Measurements from ENCODE around the gene KIF17. TPM values are rescaled to one million over a fixed set of nuclear protein-coding genes. Genes with fewer than 3 reads are reported as not detected.
A peak's percentile ranks its signal among the peaks of the same experiment; 100 is the strongest.

Gene KIF17
- total and polyA plus RNA-seq, 4 donors, result 4.1 to 9.6 (median 5.9) TPM

DNA sequence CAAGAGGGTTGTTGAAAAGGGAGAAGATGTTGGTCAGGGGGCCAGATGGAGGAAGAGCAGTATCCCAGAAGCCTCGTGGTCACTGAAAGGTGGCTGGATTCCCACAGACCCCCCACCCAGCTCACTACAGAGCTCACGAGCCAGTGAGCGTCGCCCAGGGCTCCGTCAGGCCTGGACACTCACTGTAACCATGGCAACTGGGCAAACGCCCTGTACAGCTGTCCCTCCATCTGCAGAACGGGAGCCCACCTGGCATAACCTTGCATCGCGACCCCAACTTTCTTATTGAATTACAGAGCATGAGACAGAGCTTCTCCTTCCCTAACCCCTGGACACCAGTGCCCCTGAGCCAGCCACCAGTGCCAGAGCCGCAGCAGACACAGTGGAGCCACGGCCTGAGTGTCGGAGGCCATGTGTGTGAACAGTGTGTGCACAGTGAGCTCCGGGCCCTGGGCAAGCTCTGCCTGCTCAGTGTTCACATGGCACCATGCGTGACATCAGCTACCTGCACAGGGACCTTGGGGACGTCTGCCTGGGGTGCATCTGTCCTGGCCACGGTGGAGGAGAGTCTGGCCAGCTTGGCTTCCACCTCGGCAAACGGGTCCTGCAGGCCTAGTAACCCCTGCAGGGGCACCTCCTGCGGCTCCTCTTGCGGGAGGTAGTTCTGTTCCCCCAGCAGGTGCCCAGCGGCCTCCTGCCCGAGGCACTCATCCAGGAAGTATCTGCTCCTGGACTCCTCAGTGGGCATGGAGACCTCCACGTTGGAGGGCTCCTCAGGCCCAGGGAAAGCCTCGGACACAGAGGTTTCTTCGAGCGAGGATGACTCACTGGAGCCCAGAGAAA lies 30.7 kb downstream of the KIF17 start:
- WGBS, 2 donors, result 84 to 93% methylated on average over 26 of the region's 26 CpGs
- TF ChIP-seq, protein P1, sequence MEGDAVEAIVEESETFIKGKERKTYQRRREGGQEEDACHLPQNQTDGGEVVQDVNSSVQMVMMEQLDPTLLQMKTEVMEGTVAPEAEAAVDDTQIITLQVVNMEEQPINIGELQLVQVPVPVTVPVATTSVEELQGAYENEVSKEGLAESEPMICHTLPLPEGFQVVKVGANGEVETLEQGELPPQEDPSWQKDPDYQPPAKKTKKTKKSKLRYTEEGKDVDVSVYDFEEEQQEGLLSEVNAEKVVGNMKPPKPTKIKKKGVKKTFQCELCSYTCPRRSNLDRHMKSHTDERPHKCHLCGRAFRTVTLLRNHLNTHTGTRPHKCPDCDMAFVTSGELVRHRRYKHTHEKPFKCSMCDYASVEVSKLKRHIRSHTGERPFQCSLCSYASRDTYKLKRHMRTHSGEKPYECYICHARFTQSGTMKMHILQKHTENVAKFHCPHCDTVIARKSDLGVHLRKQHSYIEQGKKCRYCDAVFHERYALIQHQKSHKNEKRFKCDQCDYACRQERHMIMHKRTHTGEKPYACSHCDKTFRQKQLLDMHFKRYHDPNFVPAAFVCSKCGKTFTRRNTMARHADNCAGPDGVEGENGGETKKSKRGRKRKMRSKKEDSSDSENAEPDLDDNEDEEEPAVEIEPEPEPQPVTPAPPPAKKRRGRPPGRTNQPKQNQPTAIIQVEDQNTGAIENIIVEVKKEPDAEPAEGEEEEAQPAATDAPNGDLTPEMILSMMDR (IDR thresholded peaks at IDR 0.05; ENCODE audit: control extremely low read depth, extremely low read depth), result no peak

DNA sequence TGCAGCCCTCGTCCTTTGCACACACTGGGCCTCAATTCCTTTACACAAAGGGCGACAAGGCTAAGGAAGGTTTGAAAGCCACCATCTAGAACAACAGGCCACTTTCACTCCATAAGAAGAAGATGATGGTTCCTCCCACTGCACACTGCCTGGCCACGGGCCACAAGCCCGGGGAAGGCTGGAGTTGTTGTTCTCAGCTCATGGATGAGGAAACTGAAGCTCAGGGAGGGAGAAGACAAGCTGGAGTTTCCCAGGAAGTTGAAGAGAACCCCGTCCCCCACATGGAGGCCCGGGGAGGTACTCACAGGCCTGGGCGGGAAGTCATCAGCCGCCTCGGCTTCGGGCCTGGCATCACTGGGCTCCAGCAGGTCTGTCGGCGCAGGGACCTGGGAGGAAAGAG lies 32.1 kb downstream of the KIF17 start:
- Histone ChIP-seq H3K4me1 (ENCODE audit: control insufficient read depth in 5 of 5, insufficient read depth in 5 of 5, low read length in 5 of 5) (peaks cover 0 to 7% (median 0%) of the 10 kb centered on the region in 5 donors), H3K27me3 (ENCODE audit: control insufficient read depth in 3 of 3, insufficient read depth in 3 of 3, low read length in 2 of 3) (no peaks in the 10 kb centered on the region), H3K27ac (ENCODE audit: low read depth in 1 of 2, low read length in 1 of 2) (peak overlapping the region; percentile 17 to 92), H3K36me3 (ENCODE audit: control insufficient read depth in 4 of 4, insufficient read depth in 4 of 4, low read length in 4 of 4) (no peaks in the 10 kb centered on the region), H3K9ac (ENCODE audit: insufficient read depth in 1 of 2, low read length in 2 of 2) (no peak overlapping the region), H3K9me3 (ENCODE audit: control insufficient read depth in 4 of 4, insufficient read depth in 3 of 4, low read length in 3 of 4) (no peaks in the 10 kb centered on the region), H3K4me3 (no peak overlapping the region)
- 79 to 85% methylated on average over 12 of the region's 12 CpGs for WGBS, 2 donors
- TF ChIP-seq, protein P1 (IDR thresholded peaks at IDR 0.05; ENCODE audit: control extremely low read depth, extremely low read depth), result no peak
- DNase-seq (no peak), ATAC-seq (ENCODE audit: insufficient read depth, low FRiP score) (no peak)

More for the DNA sequence above, 30.7 kb downstream of the KIF17 start:
- no peaks in the 10 kb centered on the region for H3K36me3 ChIP-seq (ENCODE audit: control insufficient read depth in 4 of 4, insufficient read depth in 4 of 4, low read length in 4 of 4)
- H3K9me3 ChIP-seq (ENCODE audit: control insufficient read depth in 4 of 4, insufficient read depth in 3 of 4, low read length in 3 of 4), result no peaks in the 10 kb centered on the region
- no peak overlapping the region for H3K27ac ChIP-seq (ENCODE audit: low read depth in 1 of 2, low read length in 1 of 2)
- DNase-seq, result no peak
- H3K27me3 ChIP-seq (ENCODE audit: control insufficient read depth in 3 of 3, insufficient read depth in 3 of 3, low read length in 2 of 3), result no peaks in the 10 kb centered on the region
- no peak overlapping the region for H3K9ac ChIP-seq (ENCODE audit: insufficient read depth in 1 of 2, low read length in 2 of 2)
- ATAC-seq (ENCODE audit: insufficient read depth, low FRiP score), result no peak
- H3K4me3 ChIP-seq, result no peak overlapping the region
- peaks cover 0 to 7% (median 0%) of the 10 kb centered on the region in 5 donors for H3K4me1 ChIP-seq (ENCODE audit: control insufficient read depth in 5 of 5, insufficient read depth in 5 of 5, low read length in 5 of 5)

DNA sequence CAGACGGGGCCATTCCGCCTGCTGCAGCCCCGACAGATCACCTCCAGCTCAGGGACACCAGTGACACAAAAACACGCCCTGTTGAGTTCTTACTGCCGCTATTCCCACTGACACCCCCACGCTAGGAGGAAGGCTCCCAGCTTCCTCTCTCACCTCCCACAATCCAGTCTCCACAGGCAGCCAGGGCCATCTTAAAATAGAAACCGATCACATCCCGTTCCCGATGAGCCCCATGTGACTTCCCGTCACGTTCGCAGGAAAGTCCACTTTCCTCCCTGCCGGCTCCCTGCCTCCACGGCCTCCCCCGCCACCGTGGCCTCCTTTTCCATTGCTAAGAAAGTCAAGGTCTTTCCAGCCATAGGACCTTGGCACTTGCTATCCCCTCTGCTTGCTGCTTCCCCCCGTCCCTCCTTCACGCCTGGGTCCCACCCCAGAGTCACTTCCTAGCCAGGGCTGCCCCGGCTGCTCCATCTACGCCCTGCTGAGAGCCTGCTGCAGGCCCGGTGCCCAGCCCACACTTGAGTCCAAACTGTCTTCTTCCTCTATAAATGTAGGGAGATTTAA lies 32.6 kb downstream of the KIF17 start:
- H3K4me1 ChIP-seq (ENCODE audit: control insufficient read depth in 5 of 5, insufficient read depth in 5 of 5, low read length in 5 of 5), result peaks cover 0 to 7% (median 0%) of the 10 kb centered on the region in 5 donors
- no peak overlapping the region for H3K9ac ChIP-seq (ENCODE audit: insufficient read depth in 1 of 2, low read length in 2 of 2)
- WGBS, 2 donors, result 62 to 73% methylated on average over 21 of the region's 21 CpGs
- ATAC-seq (ENCODE audit: insufficient read depth, low FRiP score) (peak; percentile 57), DNase-seq (peak in 2 of 3 donors; percentile 30 to 65)
- TF ChIP-seq, protein P1 (IDR thresholded peaks at IDR 0.05; ENCODE audit: control extremely low read depth, extremely low read depth), result no peak
- H3K27ac ChIP-seq (ENCODE audit: low read depth in 1 of 2, low read length in 1 of 2), result peak overlapping the region; percentile 24 to 92
- H3K4me3 ChIP-seq, result peak overlapping the region; percentile 59
- no peaks in the 10 kb centered on the region for H3K36me3 ChIP-seq (ENCODE audit: control insufficient read depth in 4 of 4, insufficient read depth in 4 of 4, low read length in 4 of 4)
- no peaks in the 10 kb centered on the region for H3K9me3 ChIP-seq (ENCODE audit: control insufficient read depth in 4 of 4, insufficient read depth in 3 of 4, low read length in 3 of 4)
- H3K27me3 ChIP-seq (ENCODE audit: control insufficient read depth in 3 of 3, insufficient read depth in 3 of 3, low read length in 2 of 3), result no peaks in the 10 kb centered on the region

Measured in lung (tissue), 12 donors.